ENCODE results near the gene IL32. TPM values are rescaled to one million over a fixed set of nuclear protein-coding genes. Genes with fewer than 3 reads are reported as not detected.

Gene IL32
- total RNA-seq, 1 donor: 25.0 TPM

- no peak for TF ChIP-seq CTCF (IDR thresholded peaks at IDR 0.05; ENCODE audit: insufficient read depth, low read depth, low read length)
- peak overlapping the region; percentile 43 for H3K4me3 ChIP-seq (ENCODE audit: low read depth, low read length)
- DNase-seq (ENCODE audit: low read depth): no peak
Measured at GRCh38 chr16:3059723-3060242, 5.7 kb upstream of the IL32 start.

- no peak for DNase-seq (ENCODE audit: low read depth)
- no peak overlapping the region for H3K4me3 ChIP-seq (ENCODE audit: low read depth, low read length)
- TF ChIP-seq CTCF (IDR thresholded peaks at IDR 0.05; ENCODE audit: insufficient read depth, low read depth, low read length): no peak
Measured at GRCh38 chr16:3060339-3061127, 4.9 kb upstream of the IL32 start.

GRCh38 chr16:3062553-3062952 lies 2.9 kb upstream of the IL32 start:
- TF ChIP-seq CTCF (IDR thresholded peaks at IDR 0.05; ENCODE audit: insufficient read depth, low read depth, low read length): no peak
- DNase-seq (ENCODE audit: low read depth): no peak
- no peak overlapping the region for H3K4me3 ChIP-seq (ENCODE audit: low read depth, low read length)

GRCh38 chr16:3063625-3064386 lies 1.6 kb upstream of the IL32 start:
- DNase-seq (ENCODE audit: low read depth): peak; percentile 24
- no peak overlapping the region for H3K4me3 ChIP-seq (ENCODE audit: low read depth, low read length)
- no peak for TF ChIP-seq CTCF (IDR thresholded peaks at IDR 0.05; ENCODE audit: insufficient read depth, low read depth, low read length)

GRCh38 chr16:3065742-3066439 lies 451 bp downstream of the IL32 start:
- DNase-seq (ENCODE audit: low read depth): no peak
- TF ChIP-seq CTCF (IDR thresholded peaks at IDR 0.05; ENCODE audit: insufficient read depth, low read depth, low read length): no peak
- peak overlapping the region; percentile 40 for H3K4me3 ChIP-seq (ENCODE audit: low read depth, low read length)

- DNase-seq (ENCODE audit: low read depth): no peak
- TF ChIP-seq CTCF (IDR thresholded peaks at IDR 0.05; ENCODE audit: insufficient read depth, low read depth, low read length): no peak
- no peak overlapping the region for H3K4me3 ChIP-seq (ENCODE audit: low read depth, low read length)
Measured at GRCh38 chr16:3066440-3066748, 954 bp downstream of the IL32 start.

Measured in fibroblast of villous mesenchyme (primary cell).